Amygdala (tissue), 56 donors: ENCODE data around the gene MED16.
"Not testable (repeated sequence)": the region's sequence is repeated elsewhere in the genome, so short reads cannot be mapped to it uniquely, and the experiment has no call there.

Source experiments
- DNase-seq, 56 donors: peaks; one replicate each; lab custom pipeline; 2025; lab: John Stamatoyannopoulos, UW

The MED16 gene

DNA sequence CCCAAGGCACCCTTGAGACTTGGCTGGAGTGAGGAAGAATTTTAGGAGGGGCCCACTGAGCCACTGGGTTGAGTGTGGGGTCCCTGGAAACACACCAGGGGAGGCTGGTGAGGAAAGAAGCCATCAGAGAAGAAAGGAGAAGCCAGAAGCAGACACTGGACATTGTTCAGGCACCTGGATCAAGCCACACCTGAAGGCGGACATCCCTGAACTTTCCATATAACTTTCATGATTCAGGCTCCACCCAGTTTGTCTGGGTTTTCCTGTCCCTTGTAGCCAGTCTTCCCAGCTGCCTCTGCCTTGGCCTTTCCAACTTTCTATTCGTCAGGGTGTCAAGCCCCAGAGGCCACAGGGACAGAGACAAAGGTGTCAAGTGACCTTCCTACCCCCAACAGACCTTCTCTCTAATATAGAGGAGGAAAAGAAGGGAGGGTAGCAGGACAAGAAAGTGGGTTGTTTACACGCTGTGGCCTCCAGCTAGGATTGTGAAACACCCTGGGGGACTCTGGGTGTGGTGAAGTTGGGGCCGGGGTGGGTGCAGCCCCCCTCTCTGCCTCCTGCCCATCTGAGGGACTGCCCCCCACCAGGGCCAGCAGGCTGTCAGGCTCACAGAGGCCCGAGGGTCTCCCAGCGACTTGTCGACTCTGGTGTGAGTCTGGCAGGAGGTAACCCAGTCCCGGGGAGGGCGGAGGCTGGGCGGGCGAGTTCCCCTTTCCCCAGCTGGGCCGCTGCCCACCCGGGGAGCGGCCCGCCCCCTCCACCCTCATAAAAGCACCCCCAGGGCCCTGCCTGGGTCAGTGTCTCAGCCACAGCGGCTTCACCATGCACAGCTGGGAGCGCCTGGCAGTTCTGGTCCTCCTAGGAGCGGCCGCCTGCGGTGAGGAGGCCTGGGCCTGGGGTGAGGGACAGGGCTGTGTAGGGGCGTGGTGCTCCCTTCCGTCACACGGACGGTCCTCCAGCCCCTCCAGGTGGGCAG is 33.8 kb downstream of the MED16 start, which contains the start of gene CFD:
Gene CFD, plus strand, starts transcription at position 797 of the 976 bp plus-strand sequence. Its CDS starts 26 bp downstream, at position 823.
- peak in 4 of 56 donors; percentile 5 to 34 (median 25) for DNase-seq

DNA sequence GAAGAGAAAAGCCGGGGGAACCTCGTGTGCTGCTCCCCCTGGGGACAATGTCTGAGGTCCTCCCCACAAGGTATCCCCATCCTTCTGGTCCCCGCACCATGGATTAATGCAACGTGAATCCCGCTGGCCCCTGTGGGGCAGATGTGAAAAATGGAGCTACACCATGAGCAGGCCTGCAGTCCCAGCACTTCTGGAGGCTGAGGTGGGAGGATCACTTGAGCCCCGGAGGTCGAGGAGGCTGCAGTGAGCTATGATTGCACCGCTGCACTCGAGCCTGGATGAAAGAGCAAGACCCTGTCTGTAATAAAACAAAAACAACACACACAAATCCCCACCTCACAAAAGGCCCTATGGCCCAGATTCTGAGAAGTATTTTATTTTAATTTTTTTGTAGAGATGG is 34.7 kb downstream of the MED16 start:
- no peak for DNase-seq

DNA sequence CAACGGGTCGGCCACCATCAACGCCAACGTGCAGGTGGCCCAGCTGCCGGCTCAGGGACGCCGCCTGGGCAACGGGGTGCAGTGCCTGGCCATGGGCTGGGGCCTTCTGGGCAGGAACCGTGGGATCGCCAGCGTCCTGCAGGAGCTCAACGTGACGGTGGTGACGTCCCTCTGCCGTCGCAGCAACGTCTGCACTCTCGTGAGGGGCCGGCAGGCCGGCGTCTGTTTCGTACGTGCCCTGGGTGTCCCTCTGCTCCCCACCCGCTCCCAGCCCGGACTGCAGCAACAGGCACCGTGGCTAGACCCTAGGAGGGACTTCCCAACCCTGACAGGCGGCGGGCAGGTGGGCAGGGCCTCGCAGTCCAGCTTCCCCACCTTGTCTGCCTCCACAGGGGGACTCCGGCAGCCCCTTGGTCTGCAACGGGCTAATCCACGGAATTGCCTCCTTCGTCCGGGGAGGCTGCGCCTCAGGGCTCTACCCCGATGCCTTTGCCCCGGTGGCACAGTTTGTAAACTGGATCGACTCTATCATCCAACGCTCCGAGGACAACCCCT is 37.3 kb downstream of the MED16 start:
- DNase-seq: no peak

DNA sequence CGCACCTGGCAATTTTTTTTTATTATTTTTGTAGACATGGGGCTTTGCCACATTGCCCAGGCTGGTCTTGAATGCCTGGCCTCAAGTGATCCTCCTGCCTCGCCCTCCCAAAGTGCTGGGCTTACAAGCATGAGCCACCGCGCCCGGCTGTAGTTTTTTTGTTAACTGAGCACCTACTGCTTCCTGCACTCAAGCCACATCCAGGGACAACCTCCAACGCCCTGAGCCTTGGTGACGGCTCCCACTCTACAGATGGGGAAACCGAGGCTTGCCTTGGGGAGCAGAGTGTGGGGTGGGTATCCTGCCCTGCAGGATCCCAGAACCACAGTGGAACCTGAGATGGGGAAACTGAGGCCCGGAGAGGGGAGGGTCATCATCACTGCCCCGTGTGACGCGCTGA is 37.8 kb downstream of the MED16 start:
- no peak for DNase-seq

DNA sequence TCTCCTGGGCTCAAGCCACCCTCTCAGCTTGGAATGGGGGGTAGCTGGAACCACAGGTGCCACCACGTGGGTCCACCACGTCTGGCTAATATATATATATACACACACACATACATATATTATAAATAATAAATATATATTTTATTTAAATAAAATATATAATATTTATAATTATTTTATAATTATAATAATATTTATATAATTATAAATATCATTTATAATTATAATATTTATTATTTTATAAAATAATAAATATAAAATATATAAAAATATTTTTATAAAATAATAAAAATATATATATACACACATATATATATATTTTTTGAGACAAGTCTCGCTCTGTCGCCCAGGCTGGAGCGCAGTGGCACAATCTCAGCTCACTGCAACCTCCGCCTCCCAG is 38.4 kb downstream of the MED16 start:
- DNase-seq: no peak

DNA sequence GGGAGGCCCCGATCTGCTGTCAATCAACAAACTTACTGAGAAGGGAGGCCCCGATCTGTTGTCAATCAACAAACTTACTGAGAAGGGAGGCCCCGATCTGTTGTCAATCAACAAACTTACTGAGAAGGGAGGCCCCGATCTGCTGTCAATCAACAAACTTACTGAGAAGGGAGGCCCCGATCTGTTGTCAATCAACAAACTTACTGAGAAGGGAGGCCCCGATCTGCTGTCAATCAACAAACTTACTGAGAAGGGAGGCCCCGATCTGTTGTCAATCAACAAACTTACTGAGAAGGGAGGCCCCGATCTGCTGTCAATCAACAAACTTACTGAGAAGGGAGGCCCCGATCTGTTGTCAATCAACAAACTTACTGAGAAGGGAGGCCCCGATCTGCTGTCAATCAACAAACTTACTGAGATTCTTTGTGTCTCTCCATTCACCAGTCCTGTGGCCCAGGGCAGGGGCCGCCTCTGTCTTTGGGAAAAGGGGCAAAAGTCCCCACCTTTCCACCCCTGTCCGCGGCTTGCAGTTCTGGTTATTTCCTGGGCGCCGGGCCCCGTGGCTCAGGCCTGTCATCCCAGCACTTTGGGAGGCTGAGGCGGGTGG is 39.3 kb downstream of the MED16 start:
- not testable (repeated sequence) for DNase-seq

DNA sequence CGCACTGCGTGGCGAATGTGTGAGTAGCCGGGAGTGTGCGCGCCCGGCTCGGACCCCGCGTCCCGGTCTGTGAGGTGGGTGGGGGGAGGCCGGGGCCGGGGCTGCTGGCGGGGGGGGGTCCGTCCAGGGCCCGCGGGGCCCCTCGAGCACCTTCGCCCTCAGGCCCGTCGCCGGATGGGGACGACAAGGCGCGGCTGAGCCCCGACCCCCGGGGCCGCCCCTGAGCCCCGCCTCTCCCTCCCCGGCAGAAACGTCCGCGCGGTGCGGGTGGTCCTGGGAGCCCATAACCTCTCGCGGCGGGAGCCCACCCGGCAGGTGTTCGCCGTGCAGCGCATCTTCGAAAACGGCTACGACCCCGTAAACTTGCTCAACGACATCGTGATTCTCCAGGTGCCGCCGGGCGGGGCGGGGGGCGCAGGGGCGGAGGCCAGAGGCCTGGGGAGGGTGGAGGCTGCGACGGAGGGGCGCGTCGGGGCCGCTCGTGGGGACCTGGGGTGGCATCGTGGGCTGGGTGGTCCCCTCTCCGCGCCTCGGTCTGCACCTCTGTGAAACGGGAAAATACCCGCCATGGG is 39.9 kb downstream of the MED16 start:
- DNase-seq: no peak

DNA sequence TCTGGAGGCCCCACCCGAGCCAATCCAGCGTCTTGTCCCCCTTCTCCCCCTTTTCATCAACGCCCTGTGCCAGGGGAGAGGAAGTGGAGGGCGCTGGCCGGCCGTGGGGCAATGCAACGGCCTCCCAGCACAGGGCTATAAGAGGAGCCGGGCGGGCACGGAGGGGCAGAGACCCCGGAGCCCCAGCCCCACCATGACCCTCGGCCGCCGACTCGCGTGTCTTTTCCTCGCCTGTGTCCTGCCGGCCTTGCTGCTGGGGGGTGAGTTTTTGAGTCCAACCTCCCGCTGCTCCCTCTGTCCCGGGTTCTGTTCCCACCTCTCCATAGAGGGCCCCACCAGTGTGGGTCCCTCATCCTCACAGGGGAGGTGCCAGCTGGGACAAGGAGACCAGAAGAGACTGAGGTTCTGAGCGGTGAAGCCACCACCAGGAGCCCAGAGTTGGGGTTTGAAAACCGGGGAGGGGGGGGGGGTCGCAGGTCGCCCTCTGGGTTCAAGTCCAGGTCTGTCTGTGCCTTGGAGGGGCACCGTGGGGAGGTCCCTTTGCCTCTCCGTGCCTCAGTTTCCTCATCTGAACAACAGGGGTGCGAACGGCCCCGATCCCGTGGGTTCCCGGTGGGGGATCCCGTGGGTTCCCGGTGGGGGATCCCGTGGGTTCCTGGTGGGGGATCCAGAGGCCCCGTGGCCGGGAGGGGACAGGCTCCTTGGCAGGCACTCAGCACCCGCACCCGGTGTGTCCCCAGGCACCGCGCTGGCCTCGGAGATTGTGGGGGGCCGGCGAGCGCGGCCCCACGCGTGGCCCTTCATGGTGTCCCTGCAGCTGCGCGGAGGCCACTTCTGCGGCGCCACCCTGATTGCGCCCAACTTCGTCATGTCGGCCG is 40.6 kb downstream of the MED16 start, which contains the start of gene ELANE:
Gene ELANE, plus strand, starts transcription at position 168 of the 878 bp plus-strand sequence. Its CDS starts 26 bp downstream, at position 194.
- no peak for DNase-seq

DNA sequence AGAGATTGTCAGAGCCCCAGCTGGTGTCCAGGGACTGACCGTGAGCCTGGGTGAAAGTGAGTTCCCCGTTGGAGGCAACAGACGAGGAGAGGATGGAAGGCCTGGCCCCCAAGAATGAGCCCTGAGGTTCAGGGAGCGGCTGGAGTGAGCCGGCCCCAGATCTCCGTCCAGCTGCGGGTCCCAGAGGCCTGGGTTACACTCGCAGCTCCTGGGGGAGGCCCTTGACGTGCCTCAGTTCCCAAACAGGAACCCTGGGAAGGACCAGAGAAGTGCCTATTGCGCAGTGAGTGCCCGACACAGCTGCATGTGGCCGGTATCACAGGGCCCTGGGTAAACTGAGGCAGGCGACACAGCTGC is 42.0 kb downstream of the MED16 start:
- DNase-seq: no peak

DNA sequence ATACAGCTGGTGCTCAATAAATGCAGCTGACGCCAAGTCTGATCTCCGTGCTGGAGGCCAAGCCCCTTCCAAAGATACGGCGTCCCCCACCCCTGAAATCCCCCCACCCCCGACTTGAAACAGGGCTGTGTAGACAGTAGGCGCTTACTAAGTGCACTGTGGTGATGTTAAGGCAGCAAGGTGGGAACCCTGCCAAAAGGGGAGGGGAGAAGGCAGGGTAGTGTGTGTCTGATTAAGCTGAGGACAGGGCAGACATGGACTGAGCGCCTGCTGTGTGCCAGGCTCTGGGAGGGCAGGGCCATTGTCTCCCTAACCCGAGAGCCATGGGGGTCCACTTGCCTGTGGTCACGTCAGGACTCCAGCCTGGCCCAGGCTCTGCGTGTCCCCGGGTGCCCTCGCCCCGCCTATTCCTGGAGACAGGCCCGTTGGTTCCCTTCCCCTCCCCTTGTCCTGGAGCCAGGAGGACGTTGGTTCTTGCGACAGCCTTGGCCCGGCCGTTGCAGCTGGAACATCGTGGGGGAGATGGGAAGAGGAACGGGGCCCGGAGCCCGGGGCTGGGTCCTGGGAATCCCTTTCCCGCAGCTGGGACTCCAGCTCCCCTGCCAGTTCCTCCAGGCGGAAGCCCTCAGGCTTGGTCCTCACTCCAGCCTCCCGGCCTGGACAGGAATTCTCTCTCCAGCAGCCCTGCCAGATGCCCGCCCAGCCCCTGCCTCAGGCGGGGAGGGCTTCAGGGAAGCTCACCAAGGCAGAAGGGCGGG is 42.6 kb downstream of the MED16 start:
- peak in 17 of 56 donors; percentile 6 to 65 (median 28) for DNase-seq

DNA sequence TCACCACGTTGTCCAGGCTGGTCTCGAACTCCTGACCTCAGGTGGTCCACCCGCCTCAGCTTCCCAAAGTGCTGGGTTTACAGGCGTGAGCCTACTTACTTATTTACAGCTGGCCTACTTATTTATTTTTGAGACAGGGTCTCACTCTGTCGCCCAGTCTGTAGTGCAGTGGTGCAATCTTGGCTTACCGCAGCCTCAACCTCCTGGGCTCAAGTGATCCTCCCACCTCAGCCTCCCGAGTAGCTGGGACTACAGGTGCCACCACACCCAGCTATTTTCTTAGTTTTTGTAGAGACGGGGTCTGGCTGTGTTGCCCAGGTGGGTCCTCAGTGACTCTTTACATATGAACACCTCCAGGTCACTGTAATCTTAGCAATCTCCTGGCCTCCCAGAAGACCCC is 43.8 kb downstream of the MED16 start:
- DNase-seq: not testable (repeated sequence)

DNA sequence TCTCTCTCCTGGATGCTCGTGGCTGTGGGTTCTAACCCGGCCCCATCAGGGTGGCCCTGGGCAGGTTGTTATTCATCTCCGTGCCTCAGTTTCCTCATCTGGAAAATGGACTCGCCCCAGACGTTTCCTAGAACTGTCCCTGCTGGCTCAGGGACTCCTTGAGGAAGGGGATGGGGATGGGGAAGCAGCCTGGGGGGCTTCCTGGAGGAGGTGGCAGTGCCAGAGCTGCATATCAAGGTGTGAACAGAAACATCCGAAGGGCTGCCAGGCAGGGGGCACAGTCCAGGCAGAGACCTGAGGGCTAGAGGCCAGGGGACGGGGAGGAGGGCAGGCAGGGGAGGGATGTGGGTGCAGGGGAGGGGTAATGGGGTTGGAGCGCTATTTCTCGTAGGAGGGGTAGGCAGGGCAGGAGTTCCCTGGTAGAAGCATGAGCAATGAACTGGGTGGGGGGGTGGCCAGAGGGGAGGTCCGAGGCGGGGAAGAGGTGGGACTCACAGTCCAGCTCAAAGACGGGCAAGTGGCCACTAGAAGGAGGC is 44.5 kb downstream of the MED16 start:
- DNase-seq: no peak

DNA sequence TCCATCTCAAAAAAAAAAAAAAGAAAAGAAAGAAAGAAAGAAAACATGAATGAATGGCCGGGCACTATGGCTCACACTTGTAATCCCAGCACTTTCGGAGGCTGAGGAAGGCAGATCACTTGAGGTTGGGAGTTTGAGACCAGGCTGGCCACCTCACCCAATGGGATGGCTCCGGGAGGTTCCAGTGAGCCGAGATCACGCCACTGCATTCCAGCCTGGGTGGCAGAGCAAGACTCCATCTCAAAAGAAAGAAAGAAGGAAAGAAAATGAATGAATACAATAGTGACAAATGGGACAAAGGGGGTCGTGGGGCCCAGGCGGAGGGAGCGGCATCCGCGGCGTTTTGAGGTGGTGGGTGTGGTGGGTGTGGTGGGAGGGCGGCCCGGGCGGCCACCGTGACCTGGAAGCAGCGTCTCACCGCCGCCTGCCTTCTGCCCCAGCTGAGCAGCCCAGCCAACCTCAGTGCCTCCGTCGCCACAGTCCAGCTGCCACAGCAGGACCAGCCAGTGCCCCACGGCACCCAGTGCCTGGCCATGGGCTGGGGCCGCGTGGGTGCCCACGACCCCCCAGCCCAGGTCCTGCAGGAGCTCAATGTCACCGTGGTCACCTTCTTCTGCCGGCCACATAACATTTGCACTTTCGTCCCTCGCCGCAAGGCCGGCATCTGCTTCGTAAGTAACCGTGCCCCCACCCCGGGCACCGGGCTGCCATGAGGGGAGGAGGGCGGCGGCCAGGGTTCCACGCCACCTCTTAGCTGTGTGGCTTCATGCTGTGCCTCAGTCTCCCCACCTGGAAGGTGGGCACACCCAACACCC is 47.1 kb downstream of the MED16 start:
- DNase-seq: no peak

DNA sequence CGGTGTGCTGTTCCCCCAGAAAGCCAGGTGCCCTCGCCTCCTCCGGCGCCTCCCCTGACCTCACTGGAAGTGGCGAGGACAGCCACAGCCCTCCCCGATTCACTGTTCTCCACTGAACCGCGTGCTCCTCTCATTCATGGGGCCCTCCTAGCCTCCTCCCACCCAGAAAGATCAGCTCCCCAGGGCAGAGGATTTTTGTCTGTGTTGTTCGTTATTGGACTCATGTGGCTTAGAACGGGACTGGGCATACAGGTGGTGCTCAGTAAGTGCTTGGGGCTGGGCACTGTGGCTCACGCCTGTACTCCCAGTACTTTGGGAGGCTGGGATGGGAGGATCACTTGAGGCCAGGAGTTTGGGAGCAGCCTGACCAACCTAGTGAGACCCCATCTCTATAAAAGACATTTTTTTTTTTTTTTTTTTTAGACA is 48.4 kb downstream of the MED16 start:
- no peak for DNase-seq

DNA sequence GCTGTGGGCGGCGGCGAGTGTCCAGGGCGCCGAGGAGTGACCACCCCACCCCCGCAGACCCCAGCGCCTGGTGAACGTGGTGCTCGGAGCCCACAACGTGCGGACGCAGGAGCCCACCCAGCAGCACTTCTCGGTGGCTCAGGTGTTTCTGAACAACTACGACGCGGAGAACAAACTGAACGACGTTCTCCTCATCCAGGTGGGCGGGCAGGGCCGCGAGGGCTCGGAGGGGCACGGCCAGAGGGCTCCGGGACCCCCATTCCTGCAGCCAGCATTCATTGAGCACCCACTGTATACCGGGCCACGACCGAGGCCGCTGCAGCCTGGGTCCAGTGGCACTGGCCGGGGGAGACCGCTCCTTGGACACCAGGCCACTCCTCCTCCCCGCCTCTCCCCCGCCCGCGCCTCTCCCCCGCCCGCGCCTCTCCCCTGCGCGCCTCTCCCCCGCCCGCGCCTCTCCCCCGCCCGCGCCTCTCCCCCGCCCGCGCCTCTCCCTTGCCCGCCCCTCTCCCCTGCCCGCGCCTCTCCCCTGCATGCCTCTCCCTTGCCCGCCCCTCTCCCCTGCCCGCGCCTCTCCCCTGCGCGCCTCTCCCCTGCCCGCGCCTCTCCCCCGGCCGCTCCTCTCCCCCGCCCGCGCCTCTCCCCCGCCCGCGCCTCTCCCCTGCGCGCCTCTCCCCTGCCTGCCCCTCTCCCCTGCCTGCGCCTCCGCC is 49.0 kb downstream of the MED16 start:
- peak in 1 of 56 donors; percentile 52 for DNase-seq

DNA sequence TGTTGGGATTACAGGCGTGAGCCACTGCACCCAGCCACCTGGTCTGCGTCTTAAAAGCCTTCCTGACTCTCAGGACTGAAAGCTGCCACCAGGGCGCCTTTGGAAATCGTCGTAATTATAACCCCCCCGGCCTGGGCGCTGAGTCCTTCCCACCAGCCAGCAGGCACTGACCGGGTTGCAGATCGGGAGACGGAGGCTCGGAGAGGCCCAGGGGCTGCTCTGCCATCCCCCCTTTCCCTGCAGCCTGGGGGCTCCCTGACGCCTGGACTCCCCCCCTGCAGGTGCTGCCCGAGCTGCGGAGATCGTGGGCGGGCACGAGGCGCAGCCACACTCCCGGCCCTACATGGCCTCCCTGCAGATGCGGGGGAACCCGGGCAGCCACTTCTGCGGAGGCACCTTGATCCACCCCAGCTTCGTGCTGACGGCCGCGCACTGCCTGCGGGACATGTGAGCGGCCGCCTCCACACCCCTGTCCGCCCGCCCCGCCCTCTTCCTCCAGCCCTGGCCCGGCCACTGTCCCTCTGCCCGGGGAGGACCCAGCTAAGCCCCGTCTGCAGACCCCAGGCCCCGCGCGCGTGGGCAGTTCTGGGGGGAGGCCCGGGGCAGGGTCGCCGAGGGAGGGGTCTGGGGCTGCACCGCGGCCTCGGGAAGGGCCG is 49.7 kb downstream of the MED16 start:
- DNase-seq: peak in 1 of 56 donors; percentile 52

DNA sequence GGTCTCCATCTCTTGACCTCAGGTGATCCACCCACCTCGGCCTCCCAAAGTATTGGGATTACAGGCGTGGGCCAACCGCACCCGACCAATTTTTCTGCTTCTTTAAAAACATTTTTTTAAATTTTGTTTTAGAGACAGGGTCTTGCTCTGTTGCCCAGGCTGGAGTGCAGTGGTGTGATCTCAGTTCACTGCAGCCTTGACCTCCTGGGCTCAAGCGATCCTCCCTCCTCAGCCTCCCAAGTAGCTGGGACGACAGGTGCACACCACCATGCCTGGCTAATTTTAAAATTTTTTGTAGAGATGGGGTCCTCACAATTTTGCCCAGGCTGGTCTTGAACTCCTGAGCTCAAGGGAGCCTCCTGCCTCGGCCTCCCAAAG is 50.2 kb downstream of the MED16 start:
- not testable (repeated sequence) for DNase-seq
